Measurements from ENCODE around the gene CTAG1A. TPM values are rescaled to one million over a fixed set of nuclear protein-coding genes. Genes with fewer than 3 reads are reported as not detected.
"Not testable (repeated sequence)": the region's sequence is repeated elsewhere in the genome, so short reads cannot be mapped to it uniquely, and the experiment has no call there.

Gene CTAG1A
- total and polyA plus RNA-seq, 8 donors: not detected

DNA sequence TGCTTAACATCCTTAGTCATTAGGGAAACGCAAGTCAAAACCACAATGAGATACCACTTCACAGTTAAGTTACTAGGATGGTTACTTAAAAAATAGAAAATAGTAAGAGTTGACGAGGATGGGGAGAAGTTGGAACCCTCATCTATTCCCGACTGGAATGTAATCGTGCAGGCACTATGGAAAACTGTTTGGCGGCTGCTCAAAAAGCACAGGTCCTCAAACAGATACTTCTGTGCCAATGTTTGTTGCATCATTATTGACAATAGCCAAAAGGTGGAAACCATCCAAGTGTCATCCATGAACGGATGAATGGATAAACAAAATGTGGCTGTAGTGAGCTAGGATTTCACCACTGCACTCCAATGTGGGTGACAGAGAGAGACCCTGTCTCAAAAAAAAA, 22.4 kb downstream of the CTAG1A start:
- no peak for TF ChIP-seq POLR2A (IDR thresholded peaks at IDR 0.05)
- no peak for TF ChIP-seq EP300 (IDR thresholded peaks at IDR 0.05)
- TF ChIP-seq, protein P1, sequence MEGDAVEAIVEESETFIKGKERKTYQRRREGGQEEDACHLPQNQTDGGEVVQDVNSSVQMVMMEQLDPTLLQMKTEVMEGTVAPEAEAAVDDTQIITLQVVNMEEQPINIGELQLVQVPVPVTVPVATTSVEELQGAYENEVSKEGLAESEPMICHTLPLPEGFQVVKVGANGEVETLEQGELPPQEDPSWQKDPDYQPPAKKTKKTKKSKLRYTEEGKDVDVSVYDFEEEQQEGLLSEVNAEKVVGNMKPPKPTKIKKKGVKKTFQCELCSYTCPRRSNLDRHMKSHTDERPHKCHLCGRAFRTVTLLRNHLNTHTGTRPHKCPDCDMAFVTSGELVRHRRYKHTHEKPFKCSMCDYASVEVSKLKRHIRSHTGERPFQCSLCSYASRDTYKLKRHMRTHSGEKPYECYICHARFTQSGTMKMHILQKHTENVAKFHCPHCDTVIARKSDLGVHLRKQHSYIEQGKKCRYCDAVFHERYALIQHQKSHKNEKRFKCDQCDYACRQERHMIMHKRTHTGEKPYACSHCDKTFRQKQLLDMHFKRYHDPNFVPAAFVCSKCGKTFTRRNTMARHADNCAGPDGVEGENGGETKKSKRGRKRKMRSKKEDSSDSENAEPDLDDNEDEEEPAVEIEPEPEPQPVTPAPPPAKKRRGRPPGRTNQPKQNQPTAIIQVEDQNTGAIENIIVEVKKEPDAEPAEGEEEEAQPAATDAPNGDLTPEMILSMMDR (IDR thresholded peaks at IDR 0.05): no peak
- no peak for TF ChIP-seq POLR2AphosphoS5 (IDR thresholded peaks at IDR 0.05)
- Histone ChIP-seq H3K4me3 (no peak overlapping the region), H3K4me1 (no peaks in the 10 kb centered on the region), H3K27ac (no peak overlapping the region), H3K27me3 (no peaks in the 10 kb centered on the region), H3K9me3 (no peaks in the 10 kb centered on the region), H3K36me3 (no peaks in the 10 kb centered on the region)
- DNase-seq: no peak
- 55 to 79% (median 69%) methylated on average over 6 of the region's 6 CpGs for WGBS, 5 donors
- intact Hi-C loops (cut with DNase I; ENCODE audit: low total_unique reads): no loop called here

DNA sequence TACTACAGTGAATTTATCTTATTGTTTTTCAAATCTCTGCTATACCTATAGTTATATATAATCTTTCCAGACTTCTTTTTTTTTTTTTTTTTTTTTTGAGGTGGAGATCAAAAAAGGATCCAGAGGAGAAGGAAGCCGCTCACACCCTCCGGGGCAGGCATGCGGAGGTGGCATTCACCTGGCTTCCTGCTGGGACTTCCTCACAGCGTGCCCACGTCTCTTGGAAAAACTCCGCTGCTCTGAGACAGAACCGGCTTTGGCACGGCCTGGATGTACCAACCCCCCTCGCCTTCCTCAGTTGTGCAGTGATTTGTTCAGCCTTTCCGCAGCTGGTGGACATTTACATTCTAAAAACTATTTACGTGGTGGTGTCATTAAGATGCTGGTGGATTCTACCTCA, 23.0 kb downstream of the CTAG1A start:
- WGBS, 5 donors: 80 to 88% (median 83%) methylated on average over 9 to 11 of the region's 11 CpGs
- intact Hi-C loops (cut with DNase I; ENCODE audit: low total_unique reads): not testable (repeated sequence)

DNA sequence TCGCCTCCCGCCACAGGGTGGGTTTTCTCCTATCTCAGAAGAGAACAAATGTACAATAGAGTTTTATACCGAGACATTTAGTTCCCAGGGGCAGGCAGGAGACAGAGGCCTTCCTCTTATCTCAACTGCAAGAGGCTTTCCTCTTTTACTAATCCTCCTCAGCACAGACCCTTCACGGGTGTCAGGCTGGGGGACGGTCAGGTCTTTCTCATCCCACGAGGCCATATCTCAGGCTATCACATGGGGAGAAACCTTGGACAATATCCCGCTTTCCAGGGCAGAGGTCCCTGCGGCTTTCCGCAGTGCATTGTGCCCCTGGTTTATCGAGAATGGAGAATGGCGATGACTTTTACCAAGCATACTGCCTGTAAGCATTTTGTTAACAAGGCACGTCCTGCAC, 23.9 kb downstream of the CTAG1A start:
- DNase-seq; H3K27me3 ChIP-seq; H3K36me3 ChIP-seq; H3K4me1 ChIP-seq; intact Hi-C loops (cut with DNase I; ENCODE audit: low total_unique reads); H3K27ac ChIP-seq; H3K4me3 ChIP-seq; H3K9me3 ChIP-seq: not testable (repeated sequence)
- WGBS, 5 donors: 63 to 76% (median 69%) methylated on average over 10 to 12 of the region's 12 CpGs

More for the DNA sequence above, 23.0 kb downstream of the CTAG1A start:
- not testable (repeated sequence) for H3K27me3 ChIP-seq, H3K4me1 ChIP-seq, H3K4me3 ChIP-seq, H3K9me3 ChIP-seq, DNase-seq, H3K27ac ChIP-seq, H3K36me3 ChIP-seq

DNA sequence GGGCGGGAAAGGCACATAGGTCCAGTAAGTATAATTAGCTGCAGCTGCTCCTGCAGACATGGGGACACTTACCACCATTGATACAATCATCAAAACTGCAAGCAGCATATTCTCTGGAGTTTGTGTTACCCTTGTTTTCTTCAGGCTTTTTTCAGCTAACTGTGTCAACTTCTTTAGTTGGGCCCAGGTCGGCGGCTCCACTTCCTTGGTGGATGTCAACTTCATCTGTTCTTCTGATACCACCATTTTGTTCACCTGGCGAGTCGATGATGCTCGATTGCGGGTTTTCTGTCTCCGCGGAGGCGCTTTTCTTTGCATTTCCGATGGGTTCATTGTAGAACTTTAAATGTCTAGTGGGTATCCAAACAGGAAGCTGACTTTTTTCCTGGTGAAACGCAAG, 26.2 kb downstream of the CTAG1A start:
- H3K27me3 ChIP-seq; H3K4me1 ChIP-seq; DNase-seq; H3K27ac ChIP-seq; H3K36me3 ChIP-seq; intact Hi-C loops (cut with DNase I; ENCODE audit: low total_unique reads); H3K9me3 ChIP-seq; H3K4me3 ChIP-seq: not testable (repeated sequence)
- WGBS, 5 donors: 87 to 93% (median 92%) methylated on average over 12 of the region's 12 CpGs

DNA sequence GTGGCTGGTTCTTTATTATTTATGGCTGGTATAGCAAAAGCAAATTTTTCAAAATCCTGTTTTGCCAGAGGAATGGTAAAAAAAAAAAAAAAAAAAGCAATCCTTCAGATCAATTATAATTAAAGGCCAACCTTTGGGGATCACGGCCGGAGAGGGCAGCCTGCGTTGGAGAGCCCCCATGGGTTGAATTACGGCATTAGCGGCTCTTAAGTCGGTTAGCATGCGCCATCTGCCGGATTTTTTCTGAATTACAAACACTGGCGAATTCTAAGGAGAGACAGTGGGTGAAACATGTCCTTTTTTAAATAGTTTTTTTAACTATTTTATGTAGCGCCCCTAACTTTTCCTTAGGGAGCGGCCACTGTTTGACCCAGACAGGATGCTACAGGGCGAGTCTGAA, 28.7 kb downstream of the CTAG1A start:
- H3K4me3 ChIP-seq; intact Hi-C loops (cut with DNase I; ENCODE audit: low total_unique reads); H3K27ac ChIP-seq; H3K27me3 ChIP-seq; DNase-seq; H3K36me3 ChIP-seq; H3K9me3 ChIP-seq; H3K4me1 ChIP-seq: not testable (repeated sequence)
- WGBS, 5 donors: 22 to 60% (median 31%) methylated on average over 3 to 7 of the region's 12 CpGs

DNA sequence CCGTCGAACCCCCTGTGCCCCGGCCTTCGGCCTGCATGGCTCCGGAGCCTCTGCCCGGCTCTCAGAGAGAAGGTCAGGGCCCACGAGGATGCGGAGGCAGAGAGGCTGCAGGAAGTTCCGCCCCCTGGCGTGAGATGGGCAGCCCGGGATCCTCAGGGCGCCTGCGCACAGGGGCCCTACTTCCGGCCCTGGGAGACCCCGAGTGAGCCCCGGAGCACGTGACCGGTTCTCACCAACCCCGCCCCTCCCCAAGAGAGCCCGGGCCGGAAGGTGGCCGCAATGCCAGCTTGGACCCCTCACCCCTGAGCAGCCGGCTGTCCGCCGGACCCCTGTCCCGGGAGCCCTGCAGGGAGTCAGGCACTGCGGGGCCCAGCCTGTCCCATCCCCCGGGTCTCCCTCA, 34.2 kb downstream of the CTAG1A start, which contains the start of gene CTAG1B:
TSS of gene CTAG1B (minus strand) at position 101 of the 400 bp plus-strand sequence. CDS start at position 37, 64 bp downstream.
- H3K4me3 ChIP-seq; intact Hi-C loops (cut with DNase I; ENCODE audit: low total_unique reads); H3K36me3 ChIP-seq; H3K4me1 ChIP-seq; H3K27me3 ChIP-seq; H3K9me3 ChIP-seq; DNase-seq; H3K27ac ChIP-seq: not testable (repeated sequence)
- no CpG with 5 or more reads among the region's 28 CpGs for WGBS, 5 donors

DNA sequence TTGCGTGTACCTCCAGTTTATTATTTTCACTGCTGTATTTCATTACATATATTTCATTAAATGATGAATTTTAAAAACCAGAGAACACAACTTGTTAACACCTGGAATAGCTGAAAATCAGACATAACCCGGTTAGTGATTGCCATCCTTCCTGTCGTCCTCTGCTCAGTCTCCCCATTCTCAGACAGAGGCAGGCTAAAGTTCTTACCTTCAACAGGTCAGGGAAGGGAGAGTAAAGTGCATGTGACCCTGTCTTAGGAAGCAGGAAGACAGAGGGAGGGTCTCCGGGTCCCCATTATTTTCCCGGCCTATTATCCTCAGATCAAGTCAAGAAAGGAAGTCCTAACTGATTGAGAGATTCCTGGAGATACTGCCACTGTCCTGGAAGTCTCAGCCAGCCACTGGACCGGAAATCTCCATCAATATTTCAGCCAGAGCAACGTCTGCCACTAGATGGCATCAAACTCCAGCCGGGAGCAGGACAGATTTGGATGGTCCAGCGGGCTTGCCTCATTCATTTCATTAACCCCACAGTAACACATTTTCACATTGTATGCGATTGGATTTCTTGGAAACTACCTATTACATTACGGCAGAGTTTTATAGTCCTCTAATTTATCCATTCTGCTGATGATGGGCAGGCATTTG, 36.0 kb downstream of the CTAG1A start:
- H3K27me3 ChIP-seq; intact Hi-C loops (cut with DNase I; ENCODE audit: low total_unique reads): not testable (repeated sequence)
- 6 to 26% (median 20%) methylated on average over 1 to 3 of the region's 11 CpGs; no CpG with 5 or more reads in 2 of the 5 donors for WGBS, 5 donors

DNA sequence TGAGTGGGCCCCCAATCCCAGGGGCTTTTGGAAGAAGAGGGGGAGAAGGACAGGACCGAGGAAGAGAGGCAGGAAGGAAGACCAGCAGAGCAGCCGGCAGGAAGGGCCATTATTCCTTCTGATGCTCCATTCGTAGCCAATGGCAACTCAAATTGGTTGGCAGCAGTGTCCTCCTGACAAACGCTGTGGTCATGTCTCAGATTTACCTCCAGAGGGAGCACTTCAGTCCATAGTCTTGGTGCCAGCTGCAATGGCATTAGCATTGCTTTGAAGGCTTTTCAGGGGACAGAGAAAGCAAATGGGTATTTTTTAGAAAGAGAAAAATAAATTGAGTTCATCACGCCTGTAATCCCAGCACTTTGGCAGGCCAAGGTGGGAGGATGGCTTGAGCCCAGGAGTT, 44.0 kb downstream of the CTAG1A start:
- H3K27me3 ChIP-seq; H3K27ac ChIP-seq; intact Hi-C loops (cut with DNase I; ENCODE audit: low total_unique reads); H3K36me3 ChIP-seq; H3K4me1 ChIP-seq; H3K9me3 ChIP-seq; DNase-seq; H3K4me3 ChIP-seq: not testable (repeated sequence)
- no CpG with 5 or more reads among the region's 5 CpGs for WGBS, 5 donors

More for the DNA sequence above, 36.0 kb downstream of the CTAG1A start:
- not testable (repeated sequence) for H3K36me3 ChIP-seq, H3K27ac ChIP-seq, DNase-seq, H3K4me1 ChIP-seq, H3K9me3 ChIP-seq, H3K4me3 ChIP-seq

DNA sequence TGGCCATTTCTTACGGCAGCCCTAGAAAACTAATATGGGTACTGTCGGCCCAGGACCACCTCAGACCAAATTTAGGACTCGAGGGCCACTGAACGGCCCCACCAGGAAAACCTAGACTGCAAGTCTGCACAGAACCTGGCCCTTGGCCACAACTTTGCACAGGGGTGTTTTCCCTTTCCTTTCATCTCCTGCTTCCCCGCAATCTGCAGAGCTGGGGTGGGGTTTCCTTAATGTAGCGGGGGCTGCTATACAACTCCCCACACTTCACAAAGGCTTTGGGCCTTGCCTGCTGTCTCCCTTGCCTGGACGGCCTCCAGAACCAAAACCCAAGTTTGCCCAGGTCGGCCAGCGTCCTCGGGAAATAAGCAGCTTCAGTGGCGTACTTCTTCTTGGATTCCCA, 46.0 kb downstream of the CTAG1A start:
- H3K27me3 ChIP-seq; DNase-seq; H3K27ac ChIP-seq; intact Hi-C loops (cut with DNase I; ENCODE audit: low total_unique reads); H3K4me3 ChIP-seq; H3K9me3 ChIP-seq; H3K4me1 ChIP-seq; H3K36me3 ChIP-seq: not testable (repeated sequence)
- no CpG with 5 or more reads among the region's 11 CpGs for WGBS, 5 donors

DNA sequence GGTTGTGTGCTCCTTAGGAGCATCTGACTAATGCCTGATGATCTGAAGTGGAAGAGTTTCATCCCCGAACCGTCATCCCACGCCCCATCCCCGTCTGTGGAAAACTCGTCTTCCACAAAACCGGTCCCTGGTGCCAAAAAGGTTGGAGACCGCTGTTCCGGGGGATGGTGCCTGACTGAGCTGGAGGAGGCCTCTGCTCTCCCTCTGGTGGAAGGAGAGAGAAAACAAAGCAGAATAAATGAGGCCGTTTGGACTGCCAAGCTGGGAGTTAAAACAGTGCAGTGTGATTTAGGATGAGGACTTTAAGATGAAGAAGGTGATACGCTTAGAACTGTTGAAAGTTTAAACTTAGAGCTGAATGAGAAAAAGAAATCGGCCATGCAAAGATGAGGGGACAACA, 48.7 kb downstream of the CTAG1A start:
- no CpG with 5 or more reads among the region's 11 CpGs for WGBS, 5 donors
- H3K4me1 ChIP-seq; H3K36me3 ChIP-seq; DNase-seq; H3K4me3 ChIP-seq; H3K27ac ChIP-seq; H3K27me3 ChIP-seq; H3K9me3 ChIP-seq; intact Hi-C loops (cut with DNase I; ENCODE audit: low total_unique reads): not testable (repeated sequence)
